Measurements from ENCODE around the gene NDUFV1.
"Not testable (repeated sequence)": the region's sequence is repeated elsewhere in the genome, so short reads cannot be mapped to it uniquely, and the experiment has no call there.

Gene NDUFV1

DNA sequence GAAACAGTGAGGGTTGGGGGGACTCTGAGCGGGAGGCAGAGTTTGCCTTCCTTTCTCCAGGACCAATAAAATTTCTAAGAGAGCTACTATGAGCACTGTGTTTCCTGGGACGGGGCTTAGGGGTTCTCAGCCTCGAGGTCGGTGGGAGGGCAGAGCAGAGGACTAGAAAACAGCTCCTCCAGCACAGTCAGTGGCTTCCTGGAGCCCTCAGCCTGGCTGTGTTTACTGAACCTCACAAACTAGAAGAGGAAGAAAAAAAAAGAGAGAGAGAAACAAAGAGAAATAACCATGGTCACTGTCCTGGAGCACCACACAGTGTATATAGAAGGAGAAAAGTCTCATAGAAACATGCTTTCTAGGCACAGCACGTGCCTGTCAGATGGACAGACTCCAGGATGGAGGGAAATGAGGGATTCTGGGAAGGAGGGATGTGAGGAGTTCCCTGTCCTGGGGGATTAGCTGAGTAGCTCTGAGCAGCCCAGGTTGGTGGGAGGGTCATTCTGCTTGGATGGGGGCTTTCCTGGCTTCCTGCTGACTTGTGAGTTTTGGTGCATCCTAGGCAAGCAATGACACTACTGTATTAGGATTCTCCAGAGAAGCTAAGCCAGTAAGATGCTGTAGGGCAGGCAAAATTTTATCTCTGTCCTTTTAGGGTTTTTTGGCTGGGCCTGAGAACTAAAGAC lies 20.0 kb upstream of the NDUFV1 start:
- DNase-seq (ENCODE audit: low read depth) = no peak

DNA sequence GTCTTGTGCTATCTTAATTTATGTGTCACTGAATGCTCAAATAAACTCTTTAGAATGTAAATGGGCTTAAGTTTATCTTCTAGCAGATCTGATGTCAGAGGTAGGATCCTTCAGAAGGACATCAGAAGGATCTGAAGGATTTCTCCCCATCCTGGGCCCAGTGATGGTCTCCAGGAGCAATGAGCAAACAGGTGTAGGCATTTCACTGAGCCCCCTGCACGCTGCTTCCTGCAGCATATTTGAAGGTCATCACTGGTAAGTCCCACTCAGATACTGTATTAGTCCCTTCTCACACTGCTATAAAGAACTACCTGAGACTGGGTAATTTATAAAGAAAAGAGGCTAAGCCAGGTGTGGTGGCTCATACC lies 18.6 kb upstream of the NDUFV1 start:
- no peak for DNase-seq (ENCODE audit: low read depth)

DNA sequence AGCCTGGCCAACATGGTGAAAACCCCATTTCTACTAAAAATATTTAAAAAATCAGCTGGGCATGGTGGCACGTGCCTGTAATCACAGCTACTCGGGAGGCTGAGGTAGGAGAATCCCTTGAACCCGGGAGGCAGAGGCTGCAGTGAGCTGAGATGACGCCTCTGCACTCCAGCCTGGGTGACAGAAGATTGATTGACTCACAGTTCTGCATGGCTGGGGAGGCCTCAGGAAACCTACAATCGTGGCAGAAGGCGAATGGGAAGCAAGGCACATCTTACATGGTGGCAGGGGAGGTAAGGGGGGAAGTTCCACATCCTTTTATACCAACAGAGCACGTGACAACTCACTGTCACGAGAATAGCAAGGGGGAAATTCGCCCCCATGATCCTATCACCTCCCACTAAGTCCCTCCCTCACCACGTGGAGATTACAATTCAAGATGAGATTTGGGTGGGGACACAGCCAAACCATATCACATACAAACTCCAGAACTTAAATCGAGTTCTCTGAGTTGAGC lies 17.8 kb upstream of the NDUFV1 start:
- DNase-seq (ENCODE audit: low read depth) = not testable (repeated sequence)

DNA sequence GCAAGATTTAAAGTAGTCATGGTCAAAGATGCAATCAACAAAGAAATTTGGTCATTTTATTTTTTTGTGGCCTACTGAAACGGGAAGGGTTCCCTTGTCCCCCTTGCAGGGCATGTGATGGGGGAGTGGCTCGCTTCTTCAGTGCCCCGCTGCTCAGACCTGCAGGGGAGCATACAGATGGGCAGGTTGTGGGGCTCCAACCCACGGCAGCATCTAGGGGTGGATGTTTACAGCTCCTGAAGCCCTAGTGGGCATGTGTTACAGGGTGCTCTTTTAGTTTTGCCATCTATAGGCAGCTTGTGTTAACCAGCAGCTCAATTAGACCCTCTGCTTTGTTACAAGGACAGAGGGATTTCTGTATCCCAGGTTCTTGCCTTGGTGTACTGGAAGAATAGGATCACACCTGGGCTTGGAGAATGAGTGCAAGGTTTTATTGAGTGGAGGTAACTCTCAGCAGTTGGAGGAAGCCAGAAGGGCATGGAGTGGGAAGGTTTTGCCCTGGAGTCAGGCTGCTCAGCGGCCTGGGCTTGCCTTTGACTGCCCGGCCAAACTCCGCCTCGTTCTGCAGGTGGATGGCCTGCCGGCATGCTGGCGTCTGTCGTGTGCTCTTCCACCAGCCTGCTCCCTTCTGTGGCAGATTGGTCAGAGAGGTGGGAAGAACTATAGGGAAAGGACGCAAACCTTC lies 13.7 kb upstream of the NDUFV1 start:
- DNase-seq (ENCODE audit: low read depth) = no peak

DNA sequence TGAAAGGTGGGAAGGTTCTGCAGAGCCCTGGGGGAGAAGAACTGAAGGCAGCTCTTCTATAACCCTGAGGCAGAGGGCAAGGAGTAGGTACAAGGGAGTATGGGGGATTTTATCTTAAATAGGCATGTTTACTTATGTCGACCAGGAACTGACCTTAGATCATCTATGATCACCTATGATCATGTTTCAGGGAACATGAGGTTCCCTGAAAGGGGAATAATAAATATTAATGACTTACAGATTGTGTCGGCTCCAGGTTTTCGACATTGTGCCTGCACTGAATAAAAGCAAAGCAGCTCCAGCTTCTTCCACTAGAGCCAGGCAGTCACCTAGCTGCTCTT lies 13.2 kb upstream of the NDUFV1 start:
- no peak for DNase-seq (ENCODE audit: low read depth)

DNA sequence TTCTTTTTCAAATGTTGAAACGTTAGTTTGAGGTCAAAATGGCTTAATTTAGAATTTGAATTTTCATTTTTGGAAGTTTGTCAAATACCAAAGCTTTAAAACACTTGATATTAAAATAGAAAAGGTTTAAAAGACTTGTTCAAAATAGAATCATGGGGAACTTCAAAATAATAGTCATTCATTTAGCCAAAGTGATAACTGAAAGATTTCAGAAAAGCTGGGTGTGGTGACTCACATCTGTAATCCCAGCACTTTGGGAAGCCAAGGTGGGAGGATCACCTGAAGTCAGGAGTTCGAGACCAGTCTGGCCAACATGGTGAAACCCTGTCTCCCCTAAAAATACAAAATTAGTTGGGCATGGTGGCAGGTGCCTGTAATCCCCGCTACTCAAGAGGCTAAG lies 12.3 kb upstream of the NDUFV1 start:
- no peak for DNase-seq (ENCODE audit: low read depth)

DNA sequence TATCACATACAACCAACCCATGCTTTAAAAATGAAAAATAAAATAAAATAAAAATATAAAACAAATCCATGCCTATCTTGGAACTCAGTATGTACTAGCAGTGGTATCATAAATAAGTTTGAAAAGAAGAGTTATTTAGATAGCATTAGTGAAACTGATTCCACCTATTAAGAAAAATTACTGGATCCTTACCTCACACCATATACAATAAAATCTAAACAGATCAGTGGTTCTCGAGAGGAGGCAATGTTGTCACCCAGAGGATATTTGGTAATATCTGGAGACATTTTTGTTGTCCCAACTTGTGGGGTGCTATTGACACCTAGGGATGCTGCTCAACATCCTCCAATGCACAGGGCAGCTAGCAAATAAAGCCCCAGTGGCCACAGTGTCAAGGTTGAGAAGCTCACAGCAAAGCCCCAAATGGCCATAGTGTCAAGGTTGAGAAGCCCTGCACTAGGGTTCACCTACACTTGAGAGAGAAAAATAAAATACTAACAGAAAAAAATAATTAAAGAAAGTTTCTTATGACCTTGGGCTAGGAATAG lies 9.9 kb upstream of the NDUFV1 start:
- no peak for DNase-seq (ENCODE audit: low read depth)

DNA sequence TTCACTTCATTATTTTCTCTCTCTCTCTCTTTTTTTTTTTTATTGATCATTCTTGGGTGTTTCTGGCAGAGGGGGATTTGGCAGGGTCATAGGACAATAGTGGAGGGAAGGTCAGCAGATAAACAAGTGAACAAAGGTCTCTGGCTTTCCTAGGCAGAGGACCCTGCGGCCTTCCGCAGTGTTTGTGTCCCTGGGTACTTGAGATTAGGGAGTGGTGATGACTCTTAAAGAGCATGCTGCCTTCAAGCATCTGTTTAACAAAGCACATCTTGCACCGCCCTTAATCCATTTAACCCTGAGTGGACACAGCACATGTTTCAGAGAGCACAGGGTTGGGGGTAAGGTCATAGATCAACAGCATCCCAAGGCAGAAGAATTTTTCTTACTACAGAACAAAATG lies 9.3 kb upstream of the NDUFV1 start:
- not testable (repeated sequence) for DNase-seq (ENCODE audit: low read depth)

DNA sequence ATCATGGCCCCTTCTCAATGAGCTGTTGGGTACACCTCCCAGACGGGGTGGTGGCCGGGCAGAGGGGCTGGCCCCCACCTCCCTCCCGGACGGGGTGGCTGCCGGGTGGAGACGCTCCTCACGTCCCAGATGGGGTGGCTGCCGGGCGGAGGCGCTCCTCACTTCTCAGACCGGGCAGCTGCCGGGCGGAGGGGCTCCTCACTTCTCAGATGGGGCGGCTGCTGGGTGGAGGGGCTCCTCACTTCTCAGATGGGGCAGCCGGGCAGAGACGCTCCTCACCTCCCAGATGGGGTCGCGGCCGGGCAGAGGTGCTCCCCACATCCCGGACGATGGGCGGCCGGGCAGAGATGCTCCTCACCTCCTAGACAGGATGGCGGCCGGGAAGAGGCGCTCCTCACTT lies 8.8 kb upstream of the NDUFV1 start:
- not testable (repeated sequence) for DNase-seq (ENCODE audit: low read depth)

DNA sequence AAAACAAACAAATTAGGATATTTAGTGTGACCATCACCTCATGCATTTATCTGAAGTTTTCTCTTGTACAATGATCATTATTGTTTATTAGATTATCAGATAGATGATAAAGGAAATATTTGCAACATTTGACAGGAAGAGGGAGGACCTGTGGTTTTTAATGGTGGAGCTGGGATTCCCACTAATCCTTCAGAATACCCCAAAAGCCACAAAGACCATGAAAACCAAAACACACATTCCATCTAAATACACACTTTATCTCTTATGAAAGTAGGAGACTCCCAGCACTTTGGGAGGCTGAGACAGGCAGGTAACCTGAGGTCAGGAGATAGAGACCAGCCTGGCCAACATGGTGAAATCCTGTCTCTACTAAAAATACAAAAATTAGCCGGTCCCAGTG lies 7.6 kb upstream of the NDUFV1 start:
- DNase-seq (ENCODE audit: low read depth) = no peak

DNA sequence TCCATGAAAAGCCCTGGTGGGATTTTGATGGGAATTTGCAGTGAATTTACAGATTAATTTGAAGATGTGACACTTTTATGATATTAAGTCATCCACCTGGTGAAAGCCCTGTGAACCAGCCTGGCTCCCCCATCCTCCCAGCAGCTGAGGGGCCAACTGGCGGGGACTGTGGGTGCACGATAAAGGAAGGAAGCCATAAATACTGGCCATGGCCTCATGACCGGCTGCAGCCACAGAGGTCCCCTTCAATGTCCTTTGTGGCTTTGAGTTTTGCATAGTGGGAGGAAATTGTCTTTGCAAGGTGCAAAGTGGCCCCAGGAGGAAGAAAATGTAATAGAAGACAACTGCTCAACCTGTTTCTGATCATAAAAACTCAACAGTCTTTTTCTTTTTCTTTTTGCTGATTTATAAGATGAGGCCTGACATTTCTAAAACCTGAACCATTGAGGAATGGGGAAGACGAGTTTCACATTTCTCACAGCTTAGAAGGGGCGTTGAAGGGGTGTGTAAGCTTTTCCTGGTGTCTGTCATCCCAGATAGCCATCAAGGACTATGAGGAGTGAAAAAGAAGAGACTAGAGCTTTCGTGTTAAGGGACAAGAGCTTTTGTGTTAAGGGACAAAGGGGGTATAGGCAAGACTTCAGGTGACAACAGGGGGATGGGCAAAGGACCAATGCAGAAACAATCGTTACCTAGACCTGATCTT lies 6.3 kb upstream of the NDUFV1 start:
- DNase-seq (ENCODE audit: low read depth) = no peak

DNA sequence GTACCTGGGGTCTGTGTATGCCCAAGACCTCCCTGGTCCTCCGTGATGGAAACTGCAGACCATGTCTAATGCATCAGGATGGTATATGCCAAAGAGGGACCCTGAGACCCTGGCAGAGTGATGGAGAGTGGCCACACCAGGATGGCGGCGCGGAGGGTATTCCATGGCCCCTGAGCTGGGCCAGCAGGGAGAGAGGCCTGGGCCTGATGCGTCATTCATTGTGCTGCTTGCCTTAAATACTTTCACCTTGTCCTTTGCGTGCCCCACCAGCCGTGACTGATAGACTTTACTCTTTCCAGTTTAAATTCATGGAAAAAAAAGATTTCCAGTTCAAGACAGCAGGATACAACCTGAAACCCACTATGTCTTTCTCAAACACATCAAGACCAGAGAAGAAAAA lies 5.6 kb upstream of the NDUFV1 start:
- DNase-seq (ENCODE audit: low read depth) = no peak

DNA sequence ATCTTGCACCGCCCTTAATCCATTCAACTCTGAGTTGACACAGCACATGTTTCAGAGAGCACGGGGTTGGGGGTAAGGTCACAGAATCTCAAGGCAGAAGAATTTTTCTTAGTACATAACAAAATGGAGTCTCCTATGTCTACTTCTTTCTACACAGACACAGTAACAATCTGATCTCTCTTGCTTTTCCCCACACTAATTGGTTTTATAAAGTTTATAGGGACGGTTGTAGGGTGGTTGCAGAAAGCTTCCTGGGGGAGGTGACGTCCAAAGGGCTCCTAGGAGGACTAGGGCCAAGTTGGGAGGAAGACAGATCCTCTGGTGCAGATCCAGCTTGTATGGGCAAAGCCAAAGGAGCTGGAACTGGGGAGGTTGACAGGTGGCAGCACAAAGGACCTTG lies 2.6 kb upstream of the NDUFV1 start:
- DNase-seq (ENCODE audit: low read depth) = not testable (repeated sequence)

DNA sequence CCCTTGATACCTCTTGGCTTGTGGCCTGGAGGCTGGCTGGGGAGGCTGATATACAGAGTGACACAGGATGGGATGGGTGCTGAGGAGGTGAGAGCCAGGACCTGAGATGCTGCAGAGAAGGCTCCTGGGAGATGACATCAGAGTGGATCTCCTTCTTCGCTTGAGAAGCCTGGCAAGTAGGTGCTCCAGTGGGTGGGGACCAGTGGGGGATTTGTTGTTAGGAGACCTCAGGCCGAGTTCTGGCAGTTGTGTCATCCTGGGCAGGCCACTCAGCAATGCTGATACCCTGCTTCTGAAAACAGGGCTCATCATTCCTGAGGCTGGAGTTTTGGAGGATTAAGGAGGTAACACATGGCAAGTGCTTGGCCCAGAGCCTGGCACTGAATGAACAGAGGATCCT lies 1.9 kb upstream of the NDUFV1 start:
- no peak for DNase-seq (ENCODE audit: low read depth)

DNA sequence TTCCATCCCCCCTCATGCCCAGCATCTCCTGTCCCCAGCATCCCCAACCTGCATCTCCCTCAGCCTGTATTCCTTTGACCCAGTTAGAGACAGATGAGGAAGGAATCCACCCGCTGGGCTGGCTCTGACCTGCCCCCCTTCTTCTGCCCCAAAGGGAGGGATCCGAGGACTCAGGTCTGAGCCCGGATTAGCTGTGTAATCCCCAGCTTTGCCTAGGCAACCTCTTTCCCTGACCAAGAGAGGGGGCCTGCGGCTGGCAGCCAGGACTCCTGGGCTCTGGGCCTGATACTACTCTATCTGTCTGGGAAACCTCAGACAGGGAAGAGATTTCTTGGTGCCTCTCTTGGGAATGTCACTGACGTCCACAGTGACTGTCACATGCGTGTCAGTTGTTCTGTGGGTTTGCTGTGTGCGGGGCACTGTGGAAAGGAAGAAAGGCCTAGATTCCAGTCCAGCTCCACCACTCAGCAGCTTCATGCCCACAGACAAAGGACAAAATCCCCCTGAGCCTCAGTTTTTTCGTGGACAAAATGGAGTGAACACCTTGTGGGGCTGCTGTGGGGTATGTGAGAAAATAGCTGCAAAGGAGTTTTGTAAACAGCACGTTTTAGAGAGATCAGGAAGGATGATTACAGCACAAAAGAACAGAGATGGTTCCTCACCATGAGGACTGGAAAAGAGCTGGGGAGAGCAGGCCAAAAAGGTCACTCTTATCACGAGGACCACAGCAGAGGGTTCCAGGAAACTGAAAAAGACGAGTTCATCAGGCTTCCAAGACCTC lies 1.3 kb upstream of the NDUFV1 start:
- DNase-seq (ENCODE audit: low read depth) = no peak

DNA sequence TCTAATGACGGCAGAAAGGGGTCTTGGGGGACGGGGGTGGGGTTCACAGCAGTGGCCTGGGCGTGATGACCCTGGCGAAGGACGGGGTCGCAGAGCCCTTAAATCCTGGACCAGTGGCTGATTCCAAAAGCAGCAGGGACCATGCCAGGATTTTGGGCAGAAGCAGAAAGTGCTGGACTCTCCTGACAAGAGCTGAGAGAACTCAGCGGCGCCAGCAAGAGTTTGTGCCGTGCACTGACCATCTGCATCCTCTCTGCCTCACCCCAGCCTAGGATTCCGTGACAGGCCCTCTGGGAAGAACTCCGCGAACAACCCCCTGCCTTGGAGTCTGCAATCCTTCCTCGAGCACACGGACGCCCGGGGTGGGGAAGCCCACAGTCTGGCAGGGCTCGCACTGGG lies 644 bp upstream of the NDUFV1 start:
- DNase-seq (ENCODE audit: low read depth) = no peak

DNA sequence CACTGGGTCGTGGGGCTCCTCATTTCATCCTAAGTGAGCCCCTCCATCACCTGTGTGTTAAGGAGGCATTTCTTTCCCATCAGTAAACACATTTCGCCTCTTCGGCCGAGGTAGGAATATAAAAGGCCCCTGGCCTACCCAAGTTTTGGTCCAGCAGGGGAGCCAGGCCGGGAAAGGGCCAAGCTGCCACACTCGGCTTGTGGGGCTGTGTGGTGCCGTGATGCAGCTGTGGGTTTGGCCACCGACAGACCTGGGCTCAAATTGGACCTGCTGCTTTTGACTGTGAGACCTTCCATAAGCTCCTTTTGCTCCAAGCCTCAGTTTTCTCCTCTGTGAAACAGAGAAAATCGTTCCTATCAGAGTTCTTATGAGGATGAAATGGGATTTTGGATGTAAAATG lies 771 bp downstream of the NDUFV1 start:
- DNase-seq (ENCODE audit: low read depth) = no peak

DNA sequence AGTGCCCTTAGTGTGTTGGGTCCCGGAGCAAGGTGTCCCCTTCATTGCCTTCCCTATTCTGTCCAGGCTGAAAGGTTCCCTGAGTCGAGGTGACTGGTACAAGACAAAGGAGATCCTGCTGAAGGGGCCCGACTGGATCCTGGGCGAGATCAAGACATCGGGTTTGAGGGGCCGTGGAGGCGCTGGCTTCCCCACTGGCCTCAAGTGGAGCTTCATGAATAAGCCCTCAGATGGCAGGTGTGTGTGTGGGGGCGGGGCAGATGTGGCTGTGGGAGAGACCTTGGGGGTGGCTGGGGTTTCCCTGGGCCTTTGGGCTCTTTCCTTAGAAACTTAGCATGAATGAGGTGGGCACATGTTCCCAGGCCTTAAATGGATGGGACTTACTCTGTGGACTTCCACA lies 1.8 kb downstream of the NDUFV1 start:
- DNase-seq (ENCODE audit: low read depth) = no peak

DNA sequence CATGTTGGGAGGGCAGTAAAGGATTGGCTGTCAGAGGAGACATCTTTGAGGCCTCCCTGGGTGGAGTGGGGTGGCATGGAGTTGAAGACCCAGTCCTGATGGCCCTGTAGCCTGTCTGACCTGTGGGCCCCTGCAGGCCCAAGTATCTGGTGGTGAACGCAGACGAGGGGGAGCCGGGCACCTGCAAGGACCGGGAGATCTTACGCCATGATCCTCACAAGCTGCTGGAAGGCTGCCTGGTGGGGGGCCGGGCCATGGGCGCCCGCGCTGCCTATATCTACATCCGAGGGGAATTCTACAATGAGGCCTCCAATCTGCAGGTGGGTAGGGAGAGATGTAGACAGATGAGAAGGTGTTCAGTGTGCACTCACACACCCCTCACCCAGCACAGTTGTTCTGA lies 2.6 kb downstream of the NDUFV1 start:
- no peak for DNase-seq (ENCODE audit: low read depth)

DNA sequence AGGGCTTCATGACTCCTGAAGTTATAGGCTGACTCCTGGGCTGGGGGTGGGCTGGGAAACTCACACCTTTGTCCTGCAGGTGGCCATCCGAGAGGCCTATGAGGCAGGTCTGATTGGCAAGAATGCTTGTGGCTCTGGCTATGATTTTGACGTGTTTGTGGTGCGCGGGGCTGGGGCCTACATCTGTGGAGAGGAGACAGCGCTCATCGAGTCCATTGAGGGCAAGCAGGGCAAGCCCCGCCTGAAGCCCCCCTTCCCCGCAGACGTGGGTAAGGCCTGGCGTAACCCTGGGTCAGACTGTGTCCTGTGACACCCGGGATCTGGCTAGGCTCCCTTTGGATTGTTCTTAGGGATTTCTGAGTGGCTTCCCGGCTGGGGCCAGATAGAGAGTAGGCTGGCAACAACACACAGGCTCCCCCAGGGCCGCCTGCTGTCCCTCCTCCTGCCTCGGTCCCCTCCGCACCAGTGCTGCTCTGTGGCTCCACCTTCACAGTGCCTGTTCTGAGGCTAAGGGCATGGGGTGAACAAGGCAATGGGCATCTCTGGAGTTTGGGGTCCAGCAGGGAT lies 3.6 kb downstream of the NDUFV1 start:
- DNase-seq (ENCODE audit: low read depth) = no peak

DNA sequence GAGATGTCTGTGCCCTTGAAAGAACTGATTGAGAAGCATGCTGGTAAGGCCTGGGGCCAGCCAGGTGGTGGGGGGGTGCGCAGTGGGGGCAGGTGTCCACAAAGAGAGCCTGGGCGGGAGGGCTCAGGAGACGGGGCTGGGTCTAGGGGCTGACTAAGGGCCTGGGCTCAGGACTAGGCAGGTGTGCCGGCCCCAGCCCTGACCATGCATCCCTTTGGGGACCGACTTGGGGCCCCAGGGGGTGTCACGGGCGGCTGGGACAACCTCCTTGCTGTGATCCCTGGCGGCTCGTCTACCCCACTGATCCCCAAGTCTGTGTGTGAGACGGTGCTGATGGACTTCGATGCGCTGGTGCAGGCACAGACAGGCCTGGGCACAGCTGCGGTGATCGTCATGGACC lies 4.4 kb downstream of the NDUFV1 start:
- no peak for DNase-seq (ENCODE audit: low read depth)

All from fibroblast of the conjunctiva (primary cell).